Panc1 (cell line): ENCODE data around the gene SSBP3. TPM values are rescaled to one million over a fixed set of nuclear protein-coding genes. Genes with fewer than 3 reads are reported as not detected.

Experiments used
- ATAC-seq: fragments of 200-7000 bp; cut with Tn5 transposase; 2 replicates; pipeline ENCODE4 v1.9.1; 2020; ENCODE audit warnings: mild to moderate bottlenecking, moderate library complexity
- BruUV-seq: library from RNA; stranded (reverse); fragments of 400-500 nt; replicated peaks from 2 replicates; lab custom pipeline; 2021; lab: Mats Ljungman, UMichigan
- CTCF ChIA-PET: fragments of 300-600 bp; sonication (Branson Sonifier 250); formaldehyde crosslinking; loops from one replicate; lab custom pipeline; 2022; ENCODE audit warnings: antibody characterized with exemption; lab: Charles Lee
- POLR2A ChIA-PET: fragments of 300-600 bp; sonication (Branson Sonifier 250); formaldehyde crosslinking; loops from one replicate; lab custom pipeline; 2022; ENCODE audit warnings: antibody characterized with exemption; lab: Charles Lee
- DNase-seq: peaks from one replicate; pipeline ENCODE4 v3.0.0-alpha.2; 2010; ENCODE audit warnings: low read depth, low spot score
- H3K27ac ChIP-seq: 2 replicates; pipeline ENCODE4 v1.5.1; 2011; ENCODE audit warnings: mild to moderate bottlenecking, low read length, inconsistent platforms
- H3K27me3 ChIP-seq: fragments of 200-500 bp; sonication (Bioruptor generic); 2 replicates; pipeline ENCODE4 v1.6.0; 2014; ENCODE audit warnings: low read length, inconsistent platforms; ENCODE audit not compliant: control insufficient read depth, insufficient read depth
- H3K36me3 ChIP-seq: fragments of 200-500 bp; sonication (Bioruptor generic); 2 replicates; pipeline ENCODE4 v1.5.1; 2014; ENCODE audit warnings: inconsistent platforms, mild to moderate bottlenecking, low read length, moderate library complexity; ENCODE audit not compliant: control insufficient read depth, insufficient read depth
- H3K4me1 ChIP-seq: 2 replicates; pipeline ENCODE4 v1.5.1; 2011; ENCODE audit warnings: inconsistent platforms, mild to moderate bottlenecking, low read length, moderate library complexity; ENCODE audit not compliant: control insufficient read depth, insufficient read depth
- H3K4me3 ChIP-seq, 2 experiments: 2 replicates each; pipeline ENCODE4 v1.5.1; 2011 to 2012; ENCODE audit warnings: low read depth in 2 of 2, low read length in 2 of 2, mild to moderate bottlenecking in 2 of 2, inconsistent platforms in 1 of 2, moderate library complexity in 1 of 2
- H3K9me3 ChIP-seq: fragments of 200-500 bp; sonication (Bioruptor generic); 2 replicates; pipeline ENCODE4 v1.5.1; 2014; ENCODE audit warnings: low read depth, mild to moderate bottlenecking, inconsistent platforms, low read length, moderate library complexity; ENCODE audit not compliant: control insufficient read depth, insufficient read depth
- CTCF ChIP-seq: fragments of 450-650 bp; IDR thresholded peaks from 2 replicates; pipeline ENCODE4 v1.5.1; 2017; ENCODE audit warnings: mild to moderate bottlenecking
- POLR2AphosphoS5 ChIP-seq: IDR thresholded peaks from 2 replicates; pipeline ENCODE4 v1.6.1; 2012; ENCODE audit warnings: mild to moderate bottlenecking, low read depth, low read length, moderate library complexity
- REST ChIP-seq, 2 experiments: IDR thresholded peaks; 2 replicates each; pipeline ENCODE4 v1.6.1; 2011 to 2012; ENCODE audit warnings: low read depth in 2 of 2, control low read depth in 1 of 2, low read length in 1 of 2, mild to moderate bottlenecking in 1 of 2, moderate library complexity in 1 of 2; ENCODE audit not compliant: insufficient read depth in 1 of 2
- SIN3A ChIP-seq: IDR thresholded peaks from 2 replicates; pipeline ENCODE4 v1.6.1; 2012; ENCODE audit warnings: low read depth, mild to moderate bottlenecking, low read length, moderate library complexity, borderline replicate concordance; ENCODE audit not compliant: insufficient read depth
- TCF7L2 ChIP-seq: IDR thresholded peaks from 2 replicates; pipeline ENCODE4 v1.6.1; 2011; ENCODE audit warnings: mild to moderate bottlenecking, low read depth, low read length, inconsistent platforms
- in situ Hi-C: cut with HindIII; loops from 2 replicates; pipeline ENCODE4 v1.10.0; 2016; ENCODE audit warnings: low sequenced_read_pairs, low pct_unique_long_range_greater_than_20kb
- intact Hi-C: fragments of 100-400 bp; cut with micrococcal nuclease; formaldehyde crosslinking; loops from one replicate; pipeline ENCODE4 v1.10.0; 2022; ENCODE audit not compliant: unreplicated experiment
- total RNA-seq: library from RNA; stranded (reverse); gene quantifications from one replicate; pipeline ENCODE4 v1.2.1, GENCODE V29; 2021; ENCODE audit not compliant: unreplicated experiment

SSBP3 gene
- total RNA-seq, 1 experiment from 2014 or later, result 22.5 TPM

- BruUV-seq, result no TSS peak
- POLR2A ChIA-PET, result no interaction called here
- H3K9me3 ChIP-seq, result no peaks in the 10 kb centered on the region
- H3K27ac ChIP-seq, result no peak overlapping the region
- in situ Hi-C loops, result no loop called here
- no peaks in the 10 kb centered on the region for H3K27me3 ChIP-seq
- TF ChIP-seq TCF7L2, result no peak
- TF ChIP-seq REST (IDR thresholded peaks at IDR 0.05; ENCODE audit: insufficient read depth in 1 of 2, low read depth in 2 of 2, low read length in 1 of 2), result no peak
- TF ChIP-seq POLR2AphosphoS5, result no peak
- no peak for TF ChIP-seq CTCF
- TF ChIP-seq SIN3A, result no peak
- no peak overlapping the region for H3K4me3 ChIP-seq
- intact Hi-C loops, result no loop called here
- CTCF ChIA-PET, result no interaction called here
- H3K4me1 ChIP-seq, result no peaks in the 10 kb centered on the region
- H3K36me3 ChIP-seq, result peaks cover 20% of the 10 kb centered on the region
- no peak for ATAC-seq
- DNase-seq, result no peak
Observed at GRCh38 chr1:54207287-54207686, 198.9 kb downstream of the SSBP3 start.

GRCh38 chr1:54204199-54204598 is 202.0 kb downstream of the SSBP3 start:
- BruUV-seq, result no TSS peak
- TF ChIP-seq CTCF (no peak), REST (IDR thresholded peaks at IDR 0.05; ENCODE audit: insufficient read depth in 1 of 2, low read depth in 2 of 2, low read length in 1 of 2) (no peak), POLR2AphosphoS5 (no peak), TCF7L2 (no peak), SIN3A (no peak)
- intact Hi-C loops, result no loop called here

More at GRCh38 chr1:54204199-54204598, 202.0 kb downstream of the SSBP3 start:
- H3K9me3 ChIP-seq, result no peaks in the 10 kb centered on the region
- ChIA-PET CTCF (no interaction called here), POLR2A (no interaction called here)
- DNase-seq, result no peak
- no peak for ATAC-seq
- peaks cover 13% of the 10 kb centered on the region for H3K36me3 ChIP-seq
- in situ Hi-C loops, result no loop called here
- no peaks in the 10 kb centered on the region for H3K27me3 ChIP-seq
- H3K27ac ChIP-seq, result no peak overlapping the region
- H3K4me3 ChIP-seq, result no peak overlapping the region
- H3K4me1 ChIP-seq, result peaks cover 9% of the 10 kb centered on the region
